Testis (tissue), 2 donors: ENCODE data around the gene CDRT15.

ENCODE experiments used
- POLR2A ChIP-seq: fragments of 450-650 bp; IDR thresholded peaks from one replicate; pipeline ENCODE4 v1.6.1; 2017; ENCODE audit warnings: antibody characterized with exemption, mild to moderate bottlenecking, moderate library complexity
- TF ChIP-seq, protein P1 (sequence below), 3 experiments: fragments of 450-650 bp in 2 of 3; fragments of 200-600 bp in 1 of 3; sonication (generic) in 1 of 3; IDR thresholded peaks; one replicate each; pipeline ENCODE4 v1.5.1; 2016 to 2019; ENCODE audit warnings: antibody characterized with exemption in 3 of 3, mild to moderate bottlenecking in 2 of 3, moderate library complexity in 1 of 3

DNA sequence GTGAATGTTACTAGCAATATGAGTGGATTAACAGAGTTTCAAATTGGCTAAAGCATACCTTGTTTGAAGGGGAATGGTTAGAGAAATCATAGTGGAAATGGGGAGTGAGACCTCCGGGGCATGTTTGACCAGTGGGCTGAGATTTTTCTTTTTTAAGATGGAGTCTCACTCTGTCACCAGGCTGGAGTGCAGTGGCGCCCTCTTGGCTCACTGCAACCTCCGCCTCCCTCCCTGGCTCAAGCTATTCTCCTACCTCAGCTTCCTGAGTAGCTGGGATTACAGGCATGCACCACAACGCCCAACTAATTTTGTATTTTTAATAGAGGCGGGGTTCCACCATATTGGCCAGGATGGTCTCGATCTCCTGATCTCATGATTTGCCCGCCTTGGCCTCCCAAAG, 9.6 kb downstream of the CDRT15 start:
- TF ChIP-seq, protein P1, sequence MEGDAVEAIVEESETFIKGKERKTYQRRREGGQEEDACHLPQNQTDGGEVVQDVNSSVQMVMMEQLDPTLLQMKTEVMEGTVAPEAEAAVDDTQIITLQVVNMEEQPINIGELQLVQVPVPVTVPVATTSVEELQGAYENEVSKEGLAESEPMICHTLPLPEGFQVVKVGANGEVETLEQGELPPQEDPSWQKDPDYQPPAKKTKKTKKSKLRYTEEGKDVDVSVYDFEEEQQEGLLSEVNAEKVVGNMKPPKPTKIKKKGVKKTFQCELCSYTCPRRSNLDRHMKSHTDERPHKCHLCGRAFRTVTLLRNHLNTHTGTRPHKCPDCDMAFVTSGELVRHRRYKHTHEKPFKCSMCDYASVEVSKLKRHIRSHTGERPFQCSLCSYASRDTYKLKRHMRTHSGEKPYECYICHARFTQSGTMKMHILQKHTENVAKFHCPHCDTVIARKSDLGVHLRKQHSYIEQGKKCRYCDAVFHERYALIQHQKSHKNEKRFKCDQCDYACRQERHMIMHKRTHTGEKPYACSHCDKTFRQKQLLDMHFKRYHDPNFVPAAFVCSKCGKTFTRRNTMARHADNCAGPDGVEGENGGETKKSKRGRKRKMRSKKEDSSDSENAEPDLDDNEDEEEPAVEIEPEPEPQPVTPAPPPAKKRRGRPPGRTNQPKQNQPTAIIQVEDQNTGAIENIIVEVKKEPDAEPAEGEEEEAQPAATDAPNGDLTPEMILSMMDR (IDR thresholded peaks at IDR 0.05): no peak
- TF ChIP-seq POLR2A: no peak
